ENCODE measurements around the gene MAD2L1BP.
"Not testable (repeated sequence)": the region's sequence is repeated elsewhere in the genome, so short reads cannot be mapped to it uniquely, and the experiment has no call there.

The MAD2L1BP gene

DNA sequence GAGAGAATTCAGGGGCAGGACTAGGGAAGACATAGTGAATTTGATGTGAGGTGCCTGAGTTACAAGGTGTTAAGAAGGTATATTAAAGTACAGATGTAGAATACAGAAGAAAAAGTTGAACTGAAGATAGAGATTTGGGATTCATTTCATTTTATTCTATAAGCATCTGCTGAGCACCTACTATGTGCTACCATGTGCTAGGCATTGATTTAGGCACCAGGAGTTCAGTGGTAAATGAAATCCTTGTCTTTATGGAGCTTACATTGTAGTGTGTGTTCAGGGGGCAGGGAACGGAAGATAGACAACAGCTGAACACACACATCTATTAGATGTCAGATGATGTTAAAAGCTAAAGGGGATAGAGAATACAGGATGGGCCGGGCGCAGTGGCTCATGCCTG lies 12.0 kb downstream of the MAD2L1BP start:
- no CpG with 5 or more reads among the region's 3 CpGs for WGBS (ENCODE audit: extremely low coverage, insufficient coverage, low lambda C conversion rate)

DNA sequence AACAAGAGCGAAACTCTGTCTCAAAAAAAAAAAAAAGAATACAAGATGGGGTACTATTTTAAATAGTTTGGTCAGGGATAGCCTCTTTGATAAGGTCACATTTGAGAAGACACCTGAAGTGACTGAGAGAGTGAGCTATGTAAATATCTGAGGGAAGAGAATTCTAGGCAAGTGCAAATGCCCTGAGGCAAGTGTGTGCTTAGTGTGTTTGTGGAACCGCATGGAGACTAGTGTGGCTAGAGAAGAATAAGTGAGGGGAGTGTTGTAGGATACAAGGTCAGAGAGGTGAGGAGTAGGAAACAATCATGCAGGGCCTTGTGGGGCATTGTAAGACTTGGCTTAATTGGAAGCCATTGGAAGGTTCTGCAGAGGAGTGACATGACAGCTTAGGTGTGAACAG lies 12.6 kb downstream of the MAD2L1BP start:
- WGBS (ENCODE audit: extremely low coverage, insufficient coverage, low lambda C conversion rate), result no CpG with 5 or more reads among the region's 2 CpGs
- Histone ChIP-seq H3K9ac (ENCODE audit: low read length) (no peak overlapping the region), H3K79me2 (ENCODE audit: control insufficient read depth, insufficient read depth, low read length) (no peaks in the 10 kb centered on the region), H4K5ac (ENCODE audit: low read length) (no peak overlapping the region), H3K79me1 (ENCODE audit: low read length) (no peaks in the 10 kb centered on the region), H3K4me1 (ENCODE audit: control insufficient read depth, low read depth, low read length) (no peaks in the 10 kb centered on the region), H3K56ac (ENCODE audit: low read length) (no peak overlapping the region), H2BK5ac (ENCODE audit: low read length) (no peak overlapping the region), H3K23ac (ENCODE audit: low read length) (no peak overlapping the region), H2AK5ac (ENCODE audit: low read length) (no peak overlapping the region), H3K27ac (ENCODE audit: low read depth, low read length) (no peak overlapping the region), H3K4me3 (ENCODE audit: low read length) (no peak overlapping the region), H3K27me3 (ENCODE audit: insufficient read depth, low read length, poor library complexity) (no peaks in the 10 kb centered on the region), H3K18ac (ENCODE audit: low read length) (no peak overlapping the region), H4K8ac (ENCODE audit: low read depth, low read length) (no peak overlapping the region), H3K4me2 (ENCODE audit: low read length) (no peak overlapping the region), H2BK120ac (ENCODE audit: low read depth, low read length) (no peak overlapping the region), H2BK15ac (replicated peaks; ENCODE audit: low read depth) (no peak overlapping the region), H3K4ac (ENCODE audit: low read depth, low read length) (no peak overlapping the region), H3K36me3 (ENCODE audit: control insufficient read depth, insufficient read depth, low read length) (no peaks in the 10 kb centered on the region)
- no peak for DNase-seq

More for the DNA sequence above, 12.0 kb downstream of the MAD2L1BP start:
- no peak overlapping the region for H3K18ac ChIP-seq (ENCODE audit: low read length)
- H3K36me3 ChIP-seq (ENCODE audit: control insufficient read depth, insufficient read depth, low read length), result no peaks in the 10 kb centered on the region
- H2BK15ac ChIP-seq (replicated peaks; ENCODE audit: low read depth), result no peak overlapping the region
- H3K4me1 ChIP-seq (ENCODE audit: control insufficient read depth, low read depth, low read length), result no peaks in the 10 kb centered on the region
- H3K4me3 ChIP-seq (ENCODE audit: low read length), result no peak overlapping the region
- H4K5ac ChIP-seq (ENCODE audit: low read length), result no peak overlapping the region
- DNase-seq, result no peak
- H2AK5ac ChIP-seq (ENCODE audit: low read length), result no peak overlapping the region
- H2BK120ac ChIP-seq (ENCODE audit: low read depth, low read length), result no peak overlapping the region
- H3K9ac ChIP-seq (ENCODE audit: low read length), result no peak overlapping the region
- no peak overlapping the region for H4K8ac ChIP-seq (ENCODE audit: low read depth, low read length)
- no peak overlapping the region for H3K23ac ChIP-seq (ENCODE audit: low read length)
- no peak overlapping the region for H3K56ac ChIP-seq (ENCODE audit: low read length)
- H3K4me2 ChIP-seq (ENCODE audit: low read length), result no peak overlapping the region
- H3K79me2 ChIP-seq (ENCODE audit: control insufficient read depth, insufficient read depth, low read length), result no peaks in the 10 kb centered on the region
- no peak overlapping the region for H2BK5ac ChIP-seq (ENCODE audit: low read length)
- no peak overlapping the region for H3K27ac ChIP-seq (ENCODE audit: low read depth, low read length)
- no peaks in the 10 kb centered on the region for H3K27me3 ChIP-seq (ENCODE audit: insufficient read depth, low read length, poor library complexity)
- H3K4ac ChIP-seq (ENCODE audit: low read depth, low read length), result no peak overlapping the region
- no peaks in the 10 kb centered on the region for H3K79me1 ChIP-seq (ENCODE audit: low read length)

DNA sequence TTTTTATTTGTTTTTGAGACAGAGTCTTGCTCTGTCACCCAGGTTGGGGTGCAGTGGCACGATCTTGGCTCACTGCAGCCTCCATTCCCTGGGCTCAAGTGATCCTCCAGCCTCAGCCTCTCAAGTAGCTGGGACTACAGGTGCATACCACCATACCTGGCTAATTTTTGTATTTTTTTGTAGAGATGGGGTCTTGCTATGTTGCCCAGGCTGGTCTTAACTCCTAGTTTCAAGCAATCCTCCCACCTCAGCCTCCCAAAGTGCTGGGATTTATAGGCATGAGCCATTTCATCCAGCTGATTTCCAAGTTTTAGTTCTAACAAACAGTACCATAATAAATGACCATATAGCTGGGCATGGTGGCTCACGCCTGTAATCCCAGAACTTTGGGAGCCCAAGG lies 17.2 kb downstream of the MAD2L1BP start:
- not testable (repeated sequence) for H3K4me2 ChIP-seq (ENCODE audit: low read length); H3K23ac ChIP-seq (ENCODE audit: low read length); H3K4ac ChIP-seq (ENCODE audit: low read depth, low read length); H2BK15ac ChIP-seq (replicated peaks; ENCODE audit: low read depth); H4K5ac ChIP-seq (ENCODE audit: low read length); DNase-seq; H3K4me3 ChIP-seq (ENCODE audit: low read length); H3K27ac ChIP-seq (ENCODE audit: low read depth, low read length); H2BK120ac ChIP-seq (ENCODE audit: low read depth, low read length); H3K18ac ChIP-seq (ENCODE audit: low read length); H3K27me3 ChIP-seq (ENCODE audit: insufficient read depth, low read length, poor library complexity); H3K56ac ChIP-seq (ENCODE audit: low read length); H3K4me1 ChIP-seq (ENCODE audit: control insufficient read depth, low read depth, low read length); H3K79me1 ChIP-seq (ENCODE audit: low read length); H2BK5ac ChIP-seq (ENCODE audit: low read length); H3K36me3 ChIP-seq (ENCODE audit: control insufficient read depth, insufficient read depth, low read length); H4K8ac ChIP-seq (ENCODE audit: low read depth, low read length); H2AK5ac ChIP-seq (ENCODE audit: low read length); H3K9ac ChIP-seq (ENCODE audit: low read length); H3K79me2 ChIP-seq (ENCODE audit: control insufficient read depth, insufficient read depth, low read length)
- no CpG with 5 or more reads among the region's 2 CpGs for WGBS (ENCODE audit: extremely low coverage, insufficient coverage, low lambda C conversion rate)

DNA sequence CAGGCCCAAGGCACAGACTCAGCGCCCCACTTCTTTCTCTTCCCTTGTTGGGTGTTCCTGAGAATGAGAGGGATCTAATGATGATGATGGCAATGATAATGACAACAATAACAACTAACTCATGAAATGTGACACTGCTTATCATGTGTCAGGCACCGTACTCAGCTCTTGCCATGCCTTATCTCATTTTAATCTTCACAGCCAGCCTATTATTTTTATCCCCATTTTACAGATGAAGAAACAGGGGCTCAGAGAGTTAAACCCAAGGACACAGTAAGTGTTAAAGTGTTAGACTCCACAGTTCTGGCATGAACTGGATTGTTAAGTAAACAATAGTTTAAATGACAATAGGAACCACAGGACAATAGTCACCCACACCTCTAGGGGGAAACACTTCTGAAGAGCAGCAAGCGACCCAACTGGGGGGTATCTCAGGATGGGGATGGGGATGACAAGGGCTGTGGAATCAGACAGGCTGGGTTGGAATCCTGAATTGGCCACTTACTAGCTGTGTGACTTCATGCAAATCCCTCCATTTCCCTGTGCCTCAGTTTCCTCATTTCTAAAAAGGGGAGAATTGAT lies 21.7 kb downstream of the MAD2L1BP start:
- Histone ChIP-seq H2AK5ac (ENCODE audit: low read length) (no peak overlapping the region), H3K56ac (ENCODE audit: low read length) (no peak overlapping the region), H3K4me2 (ENCODE audit: low read length) (no peak overlapping the region), H3K4ac (ENCODE audit: low read depth, low read length) (no peak overlapping the region), H3K4me1 (ENCODE audit: control insufficient read depth, low read depth, low read length) (no peaks in the 10 kb centered on the region), H2BK120ac (ENCODE audit: low read depth, low read length) (no peak overlapping the region), H3K23ac (ENCODE audit: low read length) (no peak overlapping the region), H4K5ac (ENCODE audit: low read length) (no peak overlapping the region), H2BK15ac (replicated peaks; ENCODE audit: low read depth) (no peak overlapping the region), H3K27me3 (ENCODE audit: insufficient read depth, low read length, poor library complexity) (no peaks in the 10 kb centered on the region), H3K9ac (ENCODE audit: low read length) (no peak overlapping the region), H3K27ac (ENCODE audit: low read depth, low read length) (no peak overlapping the region), H2BK5ac (ENCODE audit: low read length) (no peak overlapping the region), H3K36me3 (ENCODE audit: control insufficient read depth, insufficient read depth, low read length) (no peaks in the 10 kb centered on the region), H4K8ac (ENCODE audit: low read depth, low read length) (no peak overlapping the region), H3K79me2 (ENCODE audit: control insufficient read depth, insufficient read depth, low read length) (no peaks in the 10 kb centered on the region), H3K79me1 (ENCODE audit: low read length) (no peaks in the 10 kb centered on the region), H3K18ac (ENCODE audit: low read length) (no peak overlapping the region), H3K4me3 (ENCODE audit: low read length) (no peak overlapping the region)
- WGBS (ENCODE audit: extremely low coverage, insufficient coverage, low lambda C conversion rate), result no CpG with 5 or more reads among the region's 3 CpGs
- no peak for DNase-seq

DNA sequence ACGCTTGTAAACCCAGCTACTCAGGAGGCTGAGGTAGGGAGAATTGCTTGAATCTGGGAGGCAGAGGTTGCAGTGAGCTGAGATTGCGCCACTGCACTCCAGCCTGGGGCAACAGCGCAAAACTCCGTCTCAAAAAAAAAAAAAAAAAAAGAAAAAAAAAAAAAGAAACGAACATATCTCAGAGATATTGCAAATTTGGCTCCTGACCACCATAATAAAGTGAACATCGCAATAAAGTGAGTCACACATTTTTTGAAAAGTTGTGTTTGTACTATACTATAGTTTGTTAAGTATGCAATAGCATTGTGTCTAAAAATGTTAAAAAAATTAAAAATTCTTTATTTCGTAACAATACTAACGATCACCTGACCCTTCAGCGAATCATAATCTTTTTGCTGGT lies 22.5 kb downstream of the MAD2L1BP start:
- Histone ChIP-seq H4K5ac (ENCODE audit: low read length) (no peak overlapping the region), H2BK120ac (ENCODE audit: low read depth, low read length) (no peak overlapping the region), H3K27ac (ENCODE audit: low read depth, low read length) (no peak overlapping the region), H2AK5ac (ENCODE audit: low read length) (no peak overlapping the region), H3K56ac (ENCODE audit: low read length) (no peak overlapping the region), H3K36me3 (ENCODE audit: control insufficient read depth, insufficient read depth, low read length) (no peaks in the 10 kb centered on the region), H3K23ac (ENCODE audit: low read length) (no peak overlapping the region), H4K8ac (ENCODE audit: low read depth, low read length) (no peak overlapping the region), H3K79me2 (ENCODE audit: control insufficient read depth, insufficient read depth, low read length) (no peaks in the 10 kb centered on the region), H3K27me3 (ENCODE audit: insufficient read depth, low read length, poor library complexity) (no peaks in the 10 kb centered on the region), H3K4me3 (ENCODE audit: low read length) (no peak overlapping the region), H3K79me1 (ENCODE audit: low read length) (no peaks in the 10 kb centered on the region), H3K4me2 (ENCODE audit: low read length) (no peak overlapping the region), H3K18ac (ENCODE audit: low read length) (no peak overlapping the region), H3K9ac (ENCODE audit: low read length) (no peak overlapping the region), H2BK15ac (replicated peaks; ENCODE audit: low read depth) (no peak overlapping the region), H2BK5ac (ENCODE audit: low read length) (no peak overlapping the region), H3K4ac (ENCODE audit: low read depth, low read length) (no peak overlapping the region), H3K4me1 (ENCODE audit: control insufficient read depth, low read depth, low read length) (no peaks in the 10 kb centered on the region)
- DNase-seq, result no peak
- WGBS (ENCODE audit: extremely low coverage, insufficient coverage, low lambda C conversion rate), result no CpG with 5 or more reads among the region's 9 CpGs

DNA sequence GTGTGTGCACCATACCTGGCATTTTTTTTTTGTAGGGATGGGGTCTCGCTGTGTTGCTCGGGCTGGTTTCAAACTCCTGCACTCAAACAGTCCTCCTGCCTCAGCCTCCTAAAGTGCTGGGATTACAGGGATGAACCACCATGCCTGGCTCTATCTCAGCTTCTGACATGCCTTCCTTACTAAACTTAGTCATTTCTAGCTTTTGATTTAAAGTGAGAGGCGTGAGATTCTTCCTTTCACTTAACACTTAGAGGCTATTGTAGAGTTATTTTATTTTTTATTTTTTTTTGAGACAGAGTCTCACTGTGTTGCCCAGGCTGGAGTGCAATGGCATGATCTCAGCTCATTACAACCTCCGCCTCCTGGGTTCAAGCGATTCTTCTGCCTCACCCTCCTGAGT lies 27.3 kb downstream of the MAD2L1BP start:
- not testable (repeated sequence) for H2AK5ac ChIP-seq (ENCODE audit: low read length); H3K18ac ChIP-seq (ENCODE audit: low read length); DNase-seq; H3K79me1 ChIP-seq (ENCODE audit: low read length); H3K4me2 ChIP-seq (ENCODE audit: low read length); H3K36me3 ChIP-seq (ENCODE audit: control insufficient read depth, insufficient read depth, low read length); H3K23ac ChIP-seq (ENCODE audit: low read length); H2BK5ac ChIP-seq (ENCODE audit: low read length); H2BK15ac ChIP-seq (replicated peaks; ENCODE audit: low read depth); H3K27ac ChIP-seq (ENCODE audit: low read depth, low read length); H4K8ac ChIP-seq (ENCODE audit: low read depth, low read length); H2BK120ac ChIP-seq (ENCODE audit: low read depth, low read length); H3K4me1 ChIP-seq (ENCODE audit: control insufficient read depth, low read depth, low read length); H3K9ac ChIP-seq (ENCODE audit: low read length); H3K27me3 ChIP-seq (ENCODE audit: insufficient read depth, low read length, poor library complexity); H3K4ac ChIP-seq (ENCODE audit: low read depth, low read length); H3K79me2 ChIP-seq (ENCODE audit: control insufficient read depth, insufficient read depth, low read length); H3K56ac ChIP-seq (ENCODE audit: low read length); H3K4me3 ChIP-seq (ENCODE audit: low read length); H4K5ac ChIP-seq (ENCODE audit: low read length)
- no CpG with 5 or more reads among the region's 5 CpGs for WGBS (ENCODE audit: extremely low coverage, insufficient coverage, low lambda C conversion rate)
